Naive thymus-derived CD4-positive, alpha-beta T cell (primary cell): ENCODE results near the gene FOXS1. TPM values are rescaled to one million over a fixed set of nuclear protein-coding genes. Genes with fewer than 3 reads are reported as not detected.

Source experiments
- ATAC-seq: fragments of 150-1000 bp; cut with Tn5 transposase; 2 replicates; pipeline ENCODE4 v1.10.0; 2021; ENCODE audit warnings: mild to moderate bottlenecking, moderate library complexity
- CTCF ChIA-PET: fragments of 350-600 bp; sonication (Branson Sonifier 250); formaldehyde crosslinking; loops from one replicate; lab custom pipeline; 2021; ENCODE audit warnings: antibody characterized with exemption; lab: Charles Lee
- POLR2A ChIA-PET: fragments of 350-600 bp; sonication (Branson Sonifier 250); formaldehyde crosslinking; loops from one replicate; lab custom pipeline; 2021; ENCODE audit warnings: antibody characterized with exemption, inconsistent platforms; lab: Charles Lee
- DNase-seq, 9 donors: peaks; one replicate each; pipeline versions ENCODE4 v3.0.0 to v3.0.0-alpha.2; 2020 to 2022; ENCODE audit warnings: mixed read lengths in 1 of 9
- H3K27ac ChIP-seq: one replicate; pipeline ENCODE4 v1.7.0; 2013; ENCODE audit warnings: mild to moderate bottlenecking, low read depth, low read length, moderate library complexity
- H3K27me3 ChIP-seq, 2 donors: one replicate each; pipeline ENCODE4 v1.7.0; 2013; ENCODE audit warnings: low read length in 2 of 2, mild to moderate bottlenecking in 2 of 2, moderate library complexity in 2 of 2; ENCODE audit not compliant: control insufficient read depth in 2 of 2, insufficient read depth in 2 of 2
- H3K36me3 ChIP-seq, 3 experiments: 1 replicate in 2 of 3; 2 replicates in 1 of 3; pipeline ENCODE4 v1.7.0; 2013; ENCODE audit warnings: low read length in 3 of 3, mild to moderate bottlenecking in 3 of 3, moderate library complexity in 1 of 3; ENCODE audit not compliant: insufficient read depth in 3 of 3, control insufficient read depth in 2 of 3
- H3K4me1 ChIP-seq, 2 donors: one replicate each; pipeline ENCODE4 v1.7.0; 2013; ENCODE audit warnings: low read length in 2 of 2, mild to moderate bottlenecking in 2 of 2, moderate library complexity in 1 of 2; ENCODE audit not compliant: control insufficient read depth in 2 of 2, insufficient read depth in 2 of 2
- H3K4me3 ChIP-seq: 2 replicates; pipeline ENCODE4 v1.7.0; 2013; ENCODE audit warnings: mild to moderate bottlenecking, low read length
- H3K9me3 ChIP-seq, 3 experiments: 1 replicate in 2 of 3; 2 replicates in 1 of 3; pipeline ENCODE4 v1.7.0; 2013; ENCODE audit warnings: low read length in 3 of 3; ENCODE audit not compliant: control insufficient read depth in 2 of 3
- H3K27ac Mint-ChIP-seq, 9 donors: one replicate each; pipeline ENCODE4 v1.8.0; 2020 to 2022; ENCODE audit warnings: mixed read lengths in 9 of 9, mild to moderate bottlenecking in 8 of 9, moderate library complexity in 5 of 9, inconsistent platforms in 2 of 9
- H3K27me3 Mint-ChIP-seq, 5 donors: one replicate each; pipeline ENCODE4 v1.8.0; 2021 to 2022; ENCODE audit warnings: mixed read lengths in 5 of 5, mild to moderate bottlenecking in 1 of 5
- H3K36me3 Mint-ChIP-seq, 5 donors: one replicate each; pipeline ENCODE4 v1.8.0; 2020 to 2022; ENCODE audit warnings: mixed read lengths in 5 of 5, mild to moderate bottlenecking in 3 of 5, inconsistent platforms in 1 of 5
- H3K4me1 Mint-ChIP-seq, 7 donors: one replicate each; pipeline ENCODE4 v1.8.0; 2020 to 2022; ENCODE audit warnings: mixed read lengths in 7 of 7, mild to moderate bottlenecking in 3 of 7, inconsistent platforms in 1 of 7
- H3K4me3 Mint-ChIP-seq, 10 donors: one replicate each; pipeline ENCODE4 v1.8.0; 2020 to 2022; ENCODE audit warnings: mild to moderate bottlenecking in 10 of 10, mixed read lengths in 10 of 10, moderate library complexity in 6 of 10, inconsistent platforms in 2 of 10
- H3K9me3 Mint-ChIP-seq, 11 donors: one replicate each; pipeline ENCODE4 v1.8.0; 2020 to 2022; ENCODE audit warnings: mixed read lengths in 11 of 11, mild to moderate bottlenecking in 4 of 11, inconsistent platforms in 1 of 11, moderate library complexity in 1 of 11
- intact Hi-C, 2 donors: fragments of 100-400 bp; cut with micrococcal nuclease; formaldehyde crosslinking; loops; one replicate each; pipeline ENCODE4 v1.15.1; 2023
- polyA plus RNA-seq, 2 donors: library from polyadenylated mRNA; unstranded; fragments of 300-500 nt; fragmentation: Illumina TruSeq; gene quantifications; one replicate each; pipeline ENCODE4 v1.2.3, GENCODE V29; 2021
- total RNA-seq, 6 experiments: library from RNA in 5 of 6; stranded (reverse) in 5 of 6; gene quantifications; 1 replicate in 5 of 6; 2 replicates in 1 of 6; pipeline ENCODE4 v1.2.3 and lab custom pipeline; 2021 to 2026

FOXS1 gene
- total and polyA plus RNA-seq, 7 experiments from 2014 or later = not detected

DNA sequence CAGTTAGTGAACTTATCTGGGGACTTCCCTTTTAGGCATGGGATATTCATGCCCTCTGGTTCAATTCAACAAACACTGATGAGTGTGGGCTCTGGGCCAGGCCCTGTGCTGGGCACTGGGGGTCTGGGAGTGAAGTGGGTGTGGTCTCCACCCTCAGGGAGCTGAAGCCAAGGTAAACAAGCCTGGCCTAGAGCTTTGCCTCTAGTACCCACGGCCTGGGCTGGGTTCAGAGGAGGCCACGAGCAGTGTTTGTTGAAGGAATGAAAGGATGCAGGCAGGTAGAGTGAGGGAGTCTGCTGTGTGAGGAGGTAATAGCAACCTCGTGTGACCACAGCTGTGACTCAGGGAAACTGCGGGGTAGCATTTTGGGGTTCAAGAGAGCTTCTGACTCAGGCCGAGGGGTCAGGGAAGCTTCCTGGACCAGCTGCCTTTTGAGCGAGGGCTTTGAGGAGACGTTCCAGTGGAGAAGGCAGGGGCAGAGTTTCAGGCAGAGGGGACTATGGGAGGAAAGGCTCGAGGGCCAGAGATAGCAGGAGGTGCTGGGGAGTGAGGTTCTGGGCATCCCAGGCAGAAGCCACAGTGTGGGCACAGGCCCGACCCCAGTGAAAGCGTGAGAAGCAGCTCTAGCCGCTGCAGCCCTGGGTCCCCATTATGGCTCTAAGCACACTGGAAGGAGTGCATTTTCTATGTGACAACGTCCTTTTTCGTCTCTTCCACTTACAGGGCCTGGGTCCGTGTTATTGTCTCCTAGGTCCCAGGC lies 20.7 kb downstream of the FOXS1 start:
- Histone ChIP-seq H3K27me3 (no peaks in the 10 kb centered on the region), H3K4me3 (no peak overlapping the region), H3K4me1 (peaks cover 0 to 4% of the 10 kb centered on the region in 2 donors), H3K9me3 (no peaks in the 10 kb centered on the region), H3K27ac (no peak overlapping the region), H3K36me3 (no peaks in the 10 kb centered on the region)
- Mint-ChIP-seq H3K9me3 (no peaks in the 10 kb centered on the region), H3K27ac (no peak overlapping the region), H3K4me1 (peaks cover 0 to 9% (median 0%) of the 10 kb centered on the region in 7 donors), H3K27me3 (peaks cover 0 to 4% (median 0%) of the 10 kb centered on the region in 5 donors), H3K4me3 (no peak overlapping the region), H3K36me3 (no peaks in the 10 kb centered on the region)
- ATAC-seq (no peak), DNase-seq (no peak)
- intact Hi-C loops = no loop called here
- POLR2A ChIA-PET = no interaction called here
- CTCF ChIA-PET = interaction anchor here (1.2 to 3.4 kb wide), 2 partner anchors 127 to 206 kb away, joined by 3 to 35 read pairs; partner anchors contain the start of gene PDRG1

DNA sequence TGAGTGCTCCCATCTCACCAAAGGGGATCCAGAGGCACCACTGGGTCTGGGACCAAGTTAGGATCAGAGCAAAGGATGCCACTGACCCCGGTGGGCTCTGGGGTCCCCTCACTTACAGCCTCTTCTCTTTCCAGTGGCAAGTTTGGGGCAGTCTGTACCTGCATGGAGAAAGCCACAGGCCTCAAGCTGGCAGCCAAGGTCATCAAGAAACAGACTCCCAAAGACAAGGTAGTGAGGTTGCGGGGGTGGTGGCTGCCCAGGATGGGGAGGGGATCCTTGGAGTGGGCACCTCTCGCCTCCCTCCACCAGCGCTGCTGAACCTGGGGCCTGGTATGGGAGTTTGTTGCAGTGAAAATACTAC lies 21.3 kb downstream of the FOXS1 start:
- Histone ChIP-seq H3K27me3 (no peaks in the 10 kb centered on the region), H3K36me3 (no peaks in the 10 kb centered on the region), H3K4me3 (no peak overlapping the region), H3K27ac (no peak overlapping the region), H3K4me1 (peaks cover 0 to 4% of the 10 kb centered on the region in 2 donors), H3K9me3 (no peaks in the 10 kb centered on the region)
- Mint-ChIP-seq H3K27ac (peak overlapping the region in 1 of 9 donors; percentile 76), H3K4me3 (no peak overlapping the region), H3K4me1 (peaks cover 0 to 9% (median 0%) of the 10 kb centered on the region in 7 donors), H3K27me3 (peaks cover 0 to 4% (median 0%) of the 10 kb centered on the region in 5 donors), H3K9me3 (no peaks in the 10 kb centered on the region), H3K36me3 (no peaks in the 10 kb centered on the region)
- no peak for ATAC-seq
- DNase-seq = no peak
- CTCF ChIA-PET = interaction anchor here (1.2 to 3.4 kb wide), 3 partner anchors 127 to 267 kb away, joined by 3 to 35 read pairs (median 4); partner anchors contain the start of gene PDRG1
- intact Hi-C loops = no loop called here
- POLR2A ChIA-PET = no interaction called here

DNA sequence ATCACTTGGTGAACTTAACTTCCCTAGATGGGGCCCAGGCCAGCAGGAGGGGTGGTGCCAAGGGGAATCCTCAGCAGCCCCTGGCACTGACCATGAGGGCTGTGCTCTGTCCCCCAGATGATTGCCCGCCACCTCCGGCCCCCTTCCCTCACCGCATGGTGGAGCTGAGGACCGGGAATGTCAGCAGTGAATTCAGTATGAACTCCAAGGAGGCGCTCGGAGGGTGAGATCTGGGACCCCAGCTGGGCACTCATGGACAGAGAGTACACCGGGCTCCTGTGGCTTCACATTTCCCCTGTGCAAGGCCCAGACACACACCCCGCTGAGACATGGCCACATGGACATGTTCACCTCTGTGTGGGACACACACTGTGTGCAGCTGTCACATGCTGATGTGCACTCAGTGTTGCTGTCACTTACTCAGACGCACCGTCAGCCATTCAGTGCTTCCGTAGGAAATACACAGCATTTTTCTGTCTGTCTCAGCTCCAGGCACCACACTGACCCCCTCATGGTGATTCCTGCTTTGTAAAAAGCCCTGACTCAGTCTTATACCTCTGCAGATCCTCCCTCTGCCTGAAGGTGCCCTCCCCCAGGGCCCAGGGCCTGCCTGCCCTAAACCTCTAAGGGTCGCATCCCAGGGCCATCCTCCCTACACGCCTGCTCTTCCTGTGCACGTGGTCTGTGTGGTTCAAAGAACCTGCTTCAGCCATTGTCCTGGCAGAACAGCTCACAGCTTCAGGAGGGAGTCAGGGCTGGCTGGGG lies 21.9 kb downstream of the FOXS1 start:
- peaks cover 0 to 4% (median 0%) of the 10 kb centered on the region in 5 donors for H3K27me3 Mint-ChIP-seq
- Histone ChIP-seq H3K9me3 (no peaks in the 10 kb centered on the region), H3K27me3 (no peaks in the 10 kb centered on the region), H3K4me3 (no peak overlapping the region), H3K4me1 (peaks cover 0 to 4% of the 10 kb centered on the region in 2 donors), H3K36me3 (no peaks in the 10 kb centered on the region), H3K27ac (no peak overlapping the region)
- H3K36me3 Mint-ChIP-seq = no peaks in the 10 kb centered on the region
- H3K4me3 Mint-ChIP-seq = peak overlapping the region in 1 of 10 donors; percentile 28
- CTCF ChIA-PET = interaction anchor here (0.6 to 3.4 kb wide), 8 partner anchors 24 to 955 kb away, joined by 3 to 35 read pairs (median 4); partner anchors contain the start of gene PDRG1
- peaks cover 0 to 9% (median 0%) of the 10 kb centered on the region in 7 donors for H3K4me1 Mint-ChIP-seq
- H3K9me3 Mint-ChIP-seq = no peaks in the 10 kb centered on the region
- intact Hi-C loops = loop anchor here (1.0 kb wide), 3 partner anchors 129 to 830 kb away; partner anchors contain the start of gene PDRG1 (in 2 of the 2)
- no peak for ATAC-seq
- no peak for DNase-seq
- H3K27ac Mint-ChIP-seq = peak overlapping the region in 1 of 9 donors; percentile 76
- POLR2A ChIA-PET = no interaction called here

DNA sequence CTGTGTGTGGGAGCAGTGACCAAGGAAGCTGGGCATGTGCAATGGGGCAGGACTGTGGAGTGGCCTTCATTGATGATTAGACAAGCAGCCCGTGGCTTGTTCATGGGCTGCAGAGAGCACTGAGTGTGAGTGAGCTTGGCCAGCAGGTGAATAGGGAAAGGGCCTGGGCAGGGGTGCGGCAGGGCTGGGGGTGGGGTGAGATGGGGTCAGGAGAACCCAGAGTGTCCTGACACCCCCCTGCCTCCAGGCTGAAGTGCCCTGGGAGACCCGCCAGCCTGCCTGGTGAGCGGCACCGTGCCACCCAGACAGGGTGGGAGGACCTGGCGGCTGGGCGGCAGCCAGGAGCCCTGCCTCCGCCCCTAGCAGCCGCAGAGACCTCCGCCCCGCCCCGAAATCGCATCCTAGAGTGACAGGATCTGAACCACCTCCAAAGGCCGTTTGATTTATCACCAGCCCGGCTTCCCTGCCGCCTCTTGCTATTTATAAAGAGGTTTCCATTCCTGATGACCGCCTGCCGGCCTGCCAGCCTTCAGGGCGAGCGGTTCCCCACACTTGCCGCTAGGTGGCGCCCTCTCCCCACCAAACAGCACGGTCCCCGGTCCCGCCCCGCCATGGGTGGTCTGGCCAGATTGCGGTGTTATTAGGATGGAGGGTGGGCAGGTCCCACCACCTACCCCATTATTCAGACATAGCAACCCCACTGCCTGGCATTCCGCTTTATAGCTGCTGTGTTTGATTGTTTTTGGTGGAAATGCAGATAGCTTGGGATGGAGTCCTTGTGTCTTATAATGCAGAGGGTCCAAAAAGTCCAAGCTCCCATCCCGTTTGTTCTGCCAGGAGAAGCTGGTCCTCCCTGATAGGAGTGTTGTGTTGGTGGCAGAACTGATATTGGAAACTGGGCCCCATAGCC lies 22.7 kb downstream of the FOXS1 start:
- peak overlapping the region in 2 of 9 donors; percentile 47 to 59 for H3K27ac Mint-ChIP-seq
- ATAC-seq (peak; percentile 91), DNase-seq (peak; percentile 40 to 80 (median 73))
- POLR2A ChIA-PET = no interaction called here
- H3K4me3 Mint-ChIP-seq = peak overlapping the region in 5 of 10 donors; percentile 27 to 47 (median 30)
- Histone ChIP-seq H3K4me3 (no peak overlapping the region), H3K36me3 (no peaks in the 10 kb centered on the region), H3K4me1 (peaks cover 0 to 4% of the 10 kb centered on the region in 2 donors), H3K9me3 (no peaks in the 10 kb centered on the region), H3K27ac (no peak overlapping the region), H3K27me3 (no peaks in the 10 kb centered on the region)
- H3K4me1 Mint-ChIP-seq = peaks cover 0 to 9% (median 0%) of the 10 kb centered on the region in 7 donors
- no peaks in the 10 kb centered on the region for H3K36me3 Mint-ChIP-seq
- CTCF ChIA-PET = interaction anchor here (0.6 to 3.4 kb wide), 8 partner anchors 25 to 956 kb away, joined by 3 to 35 read pairs (median 4); partner anchors contain the start of gene PDRG1
- peaks cover 0 to 4% (median 0%) of the 10 kb centered on the region in 5 donors for H3K27me3 Mint-ChIP-seq
- H3K9me3 Mint-ChIP-seq = no peaks in the 10 kb centered on the region
- intact Hi-C loops = loop anchor here (1.0 kb wide), 5 partner anchors 24 to 831 kb away; partner anchors contain the start of gene PDRG1 (in 2 of the 2)

DNA sequence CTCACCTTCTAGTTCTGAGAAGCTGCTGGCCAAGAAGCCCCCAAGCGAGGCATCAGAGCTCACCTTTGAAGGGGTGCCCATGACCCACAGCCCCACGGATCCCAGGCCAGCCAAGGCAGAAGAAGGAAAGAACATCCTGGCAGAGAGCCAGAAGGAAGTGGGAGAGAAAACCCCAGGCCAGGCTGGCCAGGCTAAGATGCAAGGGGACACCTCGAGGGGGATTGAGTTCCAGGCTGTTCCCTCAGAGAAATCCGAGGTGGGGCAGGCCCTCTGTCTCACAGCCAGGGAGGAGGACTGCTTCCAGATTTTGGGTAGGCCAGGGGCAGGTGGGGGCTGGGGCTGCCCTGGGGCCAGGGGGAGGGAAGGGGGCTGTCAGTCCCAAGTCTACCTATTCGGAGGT lies 24.0 kb downstream of the FOXS1 start:
- Mint-ChIP-seq H3K4me3 (peak overlapping the region in 1 of 10 donors; percentile 53), H3K4me1 (peaks cover 0 to 9% (median 0%) of the 10 kb centered on the region in 7 donors), H3K27ac (no peak overlapping the region), H3K27me3 (peaks cover 0 to 4% (median 0%) of the 10 kb centered on the region in 5 donors), H3K36me3 (no peaks in the 10 kb centered on the region), H3K9me3 (no peaks in the 10 kb centered on the region)
- ChIA-PET CTCF (no interaction called here), POLR2A (no interaction called here)
- intact Hi-C loops = no loop called here
- no peaks in the 10 kb centered on the region for H3K9me3 ChIP-seq
- no peak overlapping the region for H3K27ac ChIP-seq
- ATAC-seq (no peak), DNase-seq (no peak)
- peaks cover 0 to 4% of the 10 kb centered on the region in 2 donors for H3K4me1 ChIP-seq
- H3K36me3 ChIP-seq = no peaks in the 10 kb centered on the region
- no peak overlapping the region for H3K4me3 ChIP-seq
- no peaks in the 10 kb centered on the region for H3K27me3 ChIP-seq

DNA sequence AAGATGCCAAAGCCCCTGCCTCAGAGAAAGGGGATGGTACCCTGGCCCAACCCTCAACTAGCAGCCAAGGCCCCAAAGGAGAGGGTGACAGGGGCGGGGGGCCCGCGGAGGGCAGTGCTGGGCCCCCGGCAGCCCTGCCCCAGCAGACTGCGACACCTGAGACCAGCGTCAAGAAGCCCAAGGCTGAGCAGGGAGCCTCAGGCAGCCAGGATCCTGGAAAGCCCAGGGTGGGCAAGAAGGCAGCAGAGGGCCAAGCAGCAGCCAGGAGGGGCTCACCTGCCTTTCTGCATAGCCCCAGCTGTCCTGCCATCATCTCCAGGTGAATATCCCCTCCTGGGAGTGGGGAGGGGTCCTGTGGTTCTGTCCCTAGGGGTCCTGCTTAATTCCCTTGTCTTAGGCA lies 25.2 kb downstream of the FOXS1 start:
- Mint-ChIP-seq H3K4me1 (peaks cover 0 to 9% (median 0%) of the 10 kb centered on the region in 7 donors), H3K4me3 (no peak overlapping the region), H3K9me3 (no peaks in the 10 kb centered on the region), H3K27me3 (peaks cover 0 to 4% (median 0%) of the 10 kb centered on the region in 5 donors), H3K27ac (no peak overlapping the region), H3K36me3 (no peaks in the 10 kb centered on the region)
- Histone ChIP-seq H3K36me3 (no peaks in the 10 kb centered on the region), H3K27me3 (no peaks in the 10 kb centered on the region), H3K27ac (no peak overlapping the region), H3K4me1 (peaks cover 0 to 4% of the 10 kb centered on the region in 2 donors), H3K4me3 (no peak overlapping the region), H3K9me3 (no peaks in the 10 kb centered on the region)
- ATAC-seq (no peak), DNase-seq (no peak)
- ChIA-PET POLR2A (no interaction called here), CTCF (no interaction called here)
- intact Hi-C loops = no loop called here
